GM12875 (cell line): ENCODE measurements around the gene CNN2.

Source experiments
- H3K4me3 ChIP-seq: one replicate; pipeline ENCODE4 v1.5.1; 2011; ENCODE audit warnings: low read depth, low read length, control low read depth
- CTCF ChIP-seq: IDR thresholded peaks from 2 replicates; pipeline ENCODE4 v1.5.1; 2011; ENCODE audit warnings: low read depth, mild to moderate bottlenecking, control low read depth, inconsistent platforms, low read length, moderate library complexity, borderline replicate concordance; ENCODE audit not compliant: insufficient read depth

The CNN2 gene

GRCh38 chr19:1057176-1057855 is 30.9 kb downstream of the CNN2 start:
- no peak overlapping the region for H3K4me3 ChIP-seq
- peak; percentile 47 for TF ChIP-seq CTCF

- no peak overlapping the region for H3K4me3 ChIP-seq
- no peak for TF ChIP-seq CTCF
Observed at GRCh38 chr19:1058112-1058511, 31.7 kb downstream of the CNN2 start.

- H3K4me3 ChIP-seq = no peak overlapping the region
- no peak for TF ChIP-seq CTCF
Observed at GRCh38 chr19:1060689-1061088, 34.3 kb downstream of the CNN2 start.

- no peak for TF ChIP-seq CTCF
Observed at GRCh38 chr19:1061987-1062386, 35.6 kb downstream of the CNN2 start.

GRCh38 chr19:1062387-1063029 is 36.1 kb downstream of the CNN2 start:
- TF ChIP-seq CTCF = no peak
- no peak overlapping the region for H3K4me3 ChIP-seq

More at GRCh38 chr19:1061987-1062386, 35.6 kb downstream of the CNN2 start:
- H3K4me3 ChIP-seq = no peak overlapping the region

- no peak overlapping the region for H3K4me3 ChIP-seq
- no peak for TF ChIP-seq CTCF
Observed at GRCh38 chr19:1063030-1063908, 36.9 kb downstream of the CNN2 start.
